H9 (cell line): ENCODE data around the gene ANAPC16. TPM values are rescaled to one million over a fixed set of nuclear protein-coding genes. Genes with fewer than 3 reads are reported as not detected.

ENCODE experiments used
- DNase-seq: peaks from one replicate; pipeline ENCODE4 v3.0.0-alpha.2; 2017
- H2AFZ ChIP-seq: one replicate; pipeline ENCODE4 v1.6.1; 2013; ENCODE audit warnings: mild to moderate bottlenecking, low read length, control low read depth, moderate library complexity
- H2AK5ac ChIP-seq: 2 replicates; pipeline ENCODE4 v1.6.1; 2013; ENCODE audit warnings: low read length, control low read depth, mixed read lengths; ENCODE audit not compliant: insufficient read length
- H2BK120ac ChIP-seq: one replicate; pipeline ENCODE4 v1.6.1; 2013; ENCODE audit warnings: low read depth, mild to moderate bottlenecking, low read length, control low read depth, inconsistent platforms; ENCODE audit not compliant: poor library complexity, severe bottlenecking
- H2BK12ac ChIP-seq: 2 replicates; pipeline ENCODE4 v1.6.1; 2013; ENCODE audit warnings: low read length, control low read depth, mixed read lengths, low read depth; ENCODE audit not compliant: insufficient read length
- H2BK15ac ChIP-seq: 2 replicates; pipeline ENCODE4 v1.6.1; 2013; ENCODE audit warnings: low read depth, low read length, control low read depth
- H2BK20ac ChIP-seq: one replicate; pipeline ENCODE4 v1.6.1; 2013; ENCODE audit warnings: low read depth, mild to moderate bottlenecking, low read length, control low read depth, inconsistent platforms; ENCODE audit not compliant: poor library complexity, severe bottlenecking
- H2BK5ac ChIP-seq: 2 replicates; pipeline ENCODE4 v1.6.1; 2013; ENCODE audit warnings: low read length, control low read depth, mixed read lengths; ENCODE audit not compliant: insufficient read length
- H3K14ac ChIP-seq: 2 replicates; pipeline ENCODE4 v1.6.1; 2013; ENCODE audit warnings: low read length, control low read depth; ENCODE audit not compliant: insufficient read depth
- H3K18ac ChIP-seq: 2 replicates; pipeline ENCODE4 v1.6.1; 2013; ENCODE audit warnings: low read depth, mild to moderate bottlenecking, mixed read lengths, low read length, control low read depth; ENCODE audit not compliant: insufficient read length
- H3K23ac ChIP-seq: 2 replicates; pipeline ENCODE4 v1.6.1; 2013; ENCODE audit warnings: low read length, control low read depth, mixed read lengths, low read depth; ENCODE audit not compliant: insufficient read length
- H3K23me2 ChIP-seq: 2 replicates; pipeline ENCODE4 v1.6.1; 2013; ENCODE audit warnings: low read depth, mild to moderate bottlenecking, mixed read lengths, low read length, control low read depth; ENCODE audit not compliant: insufficient read length, poor library complexity, severe bottlenecking
- H3K27ac ChIP-seq: 2 replicates; pipeline ENCODE4 v1.5.1; 2013; ENCODE audit warnings: low read length, control low read depth, mixed read lengths, low read depth; ENCODE audit not compliant: insufficient read length
- H3K27me3 ChIP-seq: 2 replicates; pipeline ENCODE4 v1.6.1; 2013; ENCODE audit warnings: low read length, control low read depth, inconsistent platforms; ENCODE audit not compliant: insufficient read depth
- H3K4ac ChIP-seq: 2 replicates; pipeline ENCODE4 v1.6.1; 2013; ENCODE audit warnings: low read depth, mild to moderate bottlenecking, control low read depth, inconsistent platforms, low read length, moderate library complexity
- H3K4me1 ChIP-seq: 2 replicates; pipeline ENCODE4 v1.6.1; 2013; ENCODE audit warnings: low read length, control low read depth, inconsistent platforms; ENCODE audit not compliant: insufficient read depth
- H3K4me2 ChIP-seq: 2 replicates; pipeline ENCODE4 v1.6.1; 2013; ENCODE audit warnings: low read length, control low read depth, mixed read lengths; ENCODE audit not compliant: insufficient read length, insufficient read depth
- H3K56ac ChIP-seq: 2 replicates; pipeline ENCODE4 v1.6.1; 2013; ENCODE audit warnings: low read depth, mild to moderate bottlenecking, mixed read lengths, low read length, control low read depth; ENCODE audit not compliant: insufficient read length
- H3K79me1 ChIP-seq: 2 replicates; pipeline ENCODE4 v1.6.1; 2013; ENCODE audit warnings: low read depth, mild to moderate bottlenecking, moderate library complexity, low read length, control low read depth, inconsistent platforms; ENCODE audit not compliant: insufficient read depth, poor library complexity, severe bottlenecking
- H3K79me2 ChIP-seq: 2 replicates; pipeline ENCODE4 v1.6.1; 2013; ENCODE audit warnings: low read length, control low read depth, inconsistent platforms; ENCODE audit not compliant: insufficient read depth
- H3K9ac ChIP-seq: 2 replicates; pipeline ENCODE4 v1.6.1; 2013; ENCODE audit warnings: low read length, control low read depth, mixed read lengths; ENCODE audit not compliant: insufficient read length; ENCODE audit errors: extremely low read depth
- H3K9me3 ChIP-seq: one replicate; pipeline ENCODE4 v1.6.1; 2013; ENCODE audit warnings: low read depth, low read length, inconsistent platforms; ENCODE audit not compliant: control insufficient read depth
- H3T11ph ChIP-seq: one replicate; pipeline ENCODE4 v1.6.1; 2013; ENCODE audit warnings: mild to moderate bottlenecking, low read length, control low read depth, inconsistent platforms
- H4K20me1 ChIP-seq: one replicate; pipeline ENCODE4 v1.6.1; 2013; ENCODE audit not compliant: control insufficient read depth, insufficient read length, insufficient read depth
- H4K5ac ChIP-seq: 2 replicates; pipeline ENCODE4 v1.6.1; 2013; ENCODE audit warnings: low read depth, mild to moderate bottlenecking, mixed read lengths, low read length, control low read depth; ENCODE audit not compliant: insufficient read length
- H4K8ac ChIP-seq: replicated peaks from 2 replicates; pipeline ENCODE4 v1.6.1; 2013; ENCODE audit warnings: low read length, control low read depth, mixed read lengths, low read depth; ENCODE audit not compliant: insufficient read length
- H4K91ac ChIP-seq: 2 replicates; pipeline ENCODE4 v1.6.1; 2013; ENCODE audit warnings: low read depth, mild to moderate bottlenecking, moderate library complexity, mixed read lengths, low read length, control low read depth; ENCODE audit not compliant: insufficient read length
- H3K27ac Mint-ChIP-seq, 3 experiments: 2 replicates in 2 of 3; 3 replicates in 1 of 3; pipeline ENCODE4 v1.8.0; 2020 to 2021; ENCODE audit warnings: mixed read lengths in 3 of 3, mild to moderate bottlenecking in 1 of 3, moderate library complexity in 1 of 3
- H3K27me3 Mint-ChIP-seq: 2 replicates; pipeline ENCODE4 v1.8.0; 2021; ENCODE audit warnings: low read depth, mild to moderate bottlenecking, moderate library complexity, mixed read lengths
- H3K36me3 Mint-ChIP-seq, 3 experiments: 2 replicates in 2 of 3; 3 replicates in 1 of 3; pipeline ENCODE4 v1.8.0; 2020 to 2021; ENCODE audit warnings: low read depth in 3 of 3, mixed read lengths in 3 of 3; ENCODE audit not compliant: insufficient read depth in 1 of 3
- H3K4me1 Mint-ChIP-seq, 2 experiments: 2 replicates each; pipeline ENCODE4 v1.8.0; 2020; ENCODE audit warnings: mixed read lengths in 2 of 2
- H3K4me3 Mint-ChIP-seq, 2 experiments: 2 replicates in 1 of 2; 3 replicates in 1 of 2; pipeline ENCODE4 v1.8.0; 2020 to 2021; ENCODE audit warnings: mild to moderate bottlenecking in 2 of 2, mixed read lengths in 2 of 2, moderate library complexity in 1 of 2
- H3K9me3 Mint-ChIP-seq, 2 experiments: 2 replicates in 1 of 2; 3 replicates in 1 of 2; pipeline ENCODE4 v1.8.0; 2020; ENCODE audit warnings: mild to moderate bottlenecking in 2 of 2, mixed read lengths in 2 of 2, moderate library complexity in 1 of 2
- WGBS: extraction: QIAGEN DNeasy Blood & Tissue Kit; methylation state at CpG from one replicate; pipeline ENCODE4 v1.1.7; 2013; ENCODE audit warnings: missing lambda C conversion rate, low lambda C conversion rate, mixed read lengths; ENCODE audit not compliant: insufficient read length; ENCODE audit errors: extremely low coverage; 5-methylcytosine and 5-hydroxymethylcytosine counted together
- total RNA-seq: library from RNA; stranded (reverse); gene quantifications from 2 replicates; pipeline ENCODE4 v1.2.1, GENCODE V29; 2021
- TF ChIP-seq, protein P1 (sequence below): fragments of 200-600 bp; sonication (generic); conservative IDR thresholded peaks from 3 replicates; pipeline ENCODE4 v1.8.0; 2021; ENCODE audit warnings: antibody characterized with exemption, mild to moderate bottlenecking

Gene ANAPC16
- total RNA-seq, 1 experiment from 2014 or later = 66.6 TPM

DNA sequence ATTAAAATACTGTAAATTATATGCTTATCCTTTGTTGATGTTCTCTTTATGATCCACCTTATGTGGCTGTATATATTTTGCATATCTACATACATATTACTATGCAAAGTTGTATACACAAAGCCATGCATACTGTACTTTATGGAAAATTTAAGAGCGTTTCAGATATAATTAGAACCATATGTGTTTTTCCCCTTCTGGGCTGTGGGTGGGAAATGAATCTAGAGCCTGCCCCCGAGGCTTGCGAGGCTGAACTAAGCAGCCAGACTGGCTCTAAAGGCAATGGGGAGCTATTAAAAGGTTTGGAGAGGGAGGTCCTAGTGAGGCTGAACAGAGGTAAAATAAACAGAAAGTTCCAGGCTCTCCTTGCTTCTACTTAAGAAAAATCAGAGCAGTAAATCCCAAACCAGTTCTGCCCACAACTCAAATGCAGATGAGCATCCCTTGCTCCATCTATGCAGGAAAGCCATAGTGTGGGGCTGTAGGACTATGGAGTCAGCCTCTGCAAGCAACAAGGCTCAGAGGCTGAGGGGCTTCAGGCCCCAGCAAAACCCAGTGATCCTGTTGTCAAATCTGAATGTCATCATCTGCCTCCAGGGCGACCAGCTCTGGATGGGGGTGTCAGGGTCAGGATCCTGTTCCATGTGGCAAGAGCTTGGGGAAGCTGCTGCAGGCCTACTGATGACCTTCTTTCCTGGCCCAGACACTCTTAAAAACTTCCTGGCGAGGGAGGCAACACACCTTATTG lies 43.9 kb downstream of the ANAPC16 start:
- H3K4me1 Mint-ChIP-seq = peaks cover 55 to 67% of the 10 kb centered on the region in 2 experiments
- peaks cover 13% of the 10 kb centered on the region for H3K4me1 ChIP-seq

More for the DNA sequence above, 43.9 kb downstream of the ANAPC16 start:
- Histone ChIP-seq H3K23me2 (peaks cover 4% of the 10 kb centered on the region), H3K4me2 (no peak overlapping the region), H2BK5ac (no peak overlapping the region), H2BK12ac (no peak overlapping the region), H3K9me3 (no peaks in the 10 kb centered on the region), H3K14ac (peak overlapping the region; percentile 77; the same call in 1 of the 2 replicates), H4K91ac (no peak overlapping the region), H2BK120ac (no peak overlapping the region), H3K79me2 (no peaks in the 10 kb centered on the region), H3T11ph (no peak overlapping the region), H4K5ac (no peak overlapping the region), H3K9ac (no peak overlapping the region), H3K23ac (no peak overlapping the region), H3K27me3 (no peaks in the 10 kb centered on the region), H3K79me1 (no peaks in the 10 kb centered on the region), H3K4ac (no peak overlapping the region), H2AFZ (no peak overlapping the region), H2BK15ac (no peak overlapping the region), H3K18ac (peak overlapping the region; percentile 93), H4K8ac (no peak overlapping the region), H3K56ac (no peak overlapping the region), H4K20me1 (no peaks in the 10 kb centered on the region), H3K27ac (no peak overlapping the region), H2BK20ac (no peak overlapping the region), H2AK5ac (no peak overlapping the region)
- Mint-ChIP-seq H3K9me3 (no peaks in the 10 kb centered on the region; a peak in 1 of 5 replicates), H3K27ac (peak overlapping the region; percentile 98 to 99 (median 98)), H3K36me3 (no peaks in the 10 kb centered on the region), H3K4me3 (peak overlapping the region in 1 of 2 experiments; percentile 63; a peak in 1 of 5 replicates), H3K27me3 (no peaks in the 10 kb centered on the region; the same call in 1 of the 2 replicates)
- TF ChIP-seq, protein P1, sequence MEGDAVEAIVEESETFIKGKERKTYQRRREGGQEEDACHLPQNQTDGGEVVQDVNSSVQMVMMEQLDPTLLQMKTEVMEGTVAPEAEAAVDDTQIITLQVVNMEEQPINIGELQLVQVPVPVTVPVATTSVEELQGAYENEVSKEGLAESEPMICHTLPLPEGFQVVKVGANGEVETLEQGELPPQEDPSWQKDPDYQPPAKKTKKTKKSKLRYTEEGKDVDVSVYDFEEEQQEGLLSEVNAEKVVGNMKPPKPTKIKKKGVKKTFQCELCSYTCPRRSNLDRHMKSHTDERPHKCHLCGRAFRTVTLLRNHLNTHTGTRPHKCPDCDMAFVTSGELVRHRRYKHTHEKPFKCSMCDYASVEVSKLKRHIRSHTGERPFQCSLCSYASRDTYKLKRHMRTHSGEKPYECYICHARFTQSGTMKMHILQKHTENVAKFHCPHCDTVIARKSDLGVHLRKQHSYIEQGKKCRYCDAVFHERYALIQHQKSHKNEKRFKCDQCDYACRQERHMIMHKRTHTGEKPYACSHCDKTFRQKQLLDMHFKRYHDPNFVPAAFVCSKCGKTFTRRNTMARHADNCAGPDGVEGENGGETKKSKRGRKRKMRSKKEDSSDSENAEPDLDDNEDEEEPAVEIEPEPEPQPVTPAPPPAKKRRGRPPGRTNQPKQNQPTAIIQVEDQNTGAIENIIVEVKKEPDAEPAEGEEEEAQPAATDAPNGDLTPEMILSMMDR = no peak
- no CpG with 5 or more reads among the region's 5 CpGs for WGBS
- DNase-seq = no peak
